H1 (cell line): ENCODE measurements around the gene WDR45B. TPM values are rescaled to one million over a fixed set of nuclear protein-coding genes. Genes with fewer than 3 reads are reported as not detected.

ENCODE experiments used
- CTCF ChIA-PET: fragments of 300-600 bp; sonication (Branson Sonifier 250); formaldehyde crosslinking; loops from one replicate; lab custom pipeline; 2021; ENCODE audit not compliant: partially characterized antibody; lab: Charles Lee
- POLR2A ChIA-PET: fragments of 300-600 bp; sonication (Branson Sonifier 250); formaldehyde crosslinking; loops from one replicate; lab custom pipeline; 2021; ENCODE audit warnings: inconsistent platforms; ENCODE audit not compliant: partially characterized antibody; lab: Charles Lee
- DNase-seq, 2 experiments: peaks; one replicate each; pipeline versions ENCODE4 v3.0.0 to v3.0.0-alpha.2; 2010 to 2022; ENCODE audit warnings: low spot score in 2 of 2, low read depth in 1 of 2, mixed read lengths in 1 of 2
- FAIRE-seq: peaks from 2 replicates; lab custom pipeline; 2011; peaks lifted over from hg19 to GRCh38; lab: Jason Lieb, UNC
- H2AFZ ChIP-seq: 2 replicates; pipeline ENCODE4 v1.8.1; 2012; ENCODE audit warnings: low read length, inconsistent platforms
- H2AK5ac ChIP-seq: 2 replicates; pipeline ENCODE4 v1.6.1; 2013; ENCODE audit warnings: low read depth, low read length
- H2BK120ac ChIP-seq: replicated peaks from 2 replicates; pipeline ENCODE3; 2013; ENCODE audit warnings: low read depth, low read length, inconsistent platforms
- H2BK12ac ChIP-seq: 2 replicates; pipeline ENCODE4 v1.6.1; 2013; ENCODE audit warnings: low read depth, low read length
- H2BK15ac ChIP-seq: 2 replicates; pipeline ENCODE4 v1.6.1; 2013; ENCODE audit warnings: low read length
- H2BK20ac ChIP-seq: 2 replicates; pipeline ENCODE4 v1.6.1; 2013; ENCODE audit warnings: low read length
- H2BK5ac ChIP-seq: 2 replicates; pipeline ENCODE4 v1.6.1; 2013; ENCODE audit warnings: low read depth, low read length
- H3K14ac ChIP-seq: 2 replicates; pipeline ENCODE4 v1.6.1; 2013; ENCODE audit warnings: inconsistent platforms; ENCODE audit not compliant: insufficient read length
- H3K18ac ChIP-seq: 2 replicates; pipeline ENCODE4 v1.6.1; 2013; ENCODE audit warnings: low read length; ENCODE audit errors: extremely low read depth
- H3K23ac ChIP-seq: 2 replicates; pipeline ENCODE4 v1.6.1; 2013; ENCODE audit warnings: inconsistent platforms; ENCODE audit not compliant: insufficient read length
- H3K23me2 ChIP-seq: 2 replicates; pipeline ENCODE4 v1.6.1; 2013; ENCODE audit warnings: low read depth, low read length
- H3K27ac ChIP-seq: 2 replicates; pipeline ENCODE4 v1.6.1; 2011; ENCODE audit warnings: low read depth, low read length, inconsistent platforms
- H3K27me3 ChIP-seq, 4 experiments: replicated peaks in 1 of 4; 1 replicate in 1 of 4; 2 replicates in 3 of 4; pipeline versions ENCODE4 v1.6.1 to v1.8.1; 2011 to 2013; ENCODE audit warnings: low read length in 3 of 4, mild to moderate bottlenecking in 3 of 4, inconsistent platforms in 2 of 4, mixed read lengths in 2 of 4, moderate library complexity in 1 of 4; ENCODE audit not compliant: control insufficient read depth in 3 of 4, insufficient read depth in 3 of 4; ENCODE audit errors: extremely low read depth in 1 of 4
- H3K36me3 ChIP-seq, 4 experiments: 2 replicates each; pipeline versions ENCODE4 v1.6.1 to v1.8.1; 2011 to 2013; ENCODE audit warnings: mild to moderate bottlenecking in 4 of 4, low read length in 3 of 4, moderate library complexity in 2 of 4, control low read depth in 1 of 4, inconsistent platforms in 1 of 4; ENCODE audit not compliant: insufficient read depth in 4 of 4, control insufficient read depth in 2 of 4
- H3K4ac ChIP-seq: replicated peaks from 2 replicates; pipeline ENCODE3; 2013; ENCODE audit warnings: low read length, low read depth, mixed read lengths, inconsistent platforms; ENCODE audit not compliant: insufficient read length
- H3K4me1 ChIP-seq, 4 experiments: replicated peaks in 1 of 4; 1 replicate in 1 of 4; 2 replicates in 3 of 4; pipeline versions ENCODE4 v1.6.1 to v1.8.1; 2011 to 2013; ENCODE audit warnings: low read length in 3 of 4, inconsistent platforms in 2 of 4, mixed read lengths in 1 of 4; ENCODE audit not compliant: insufficient read depth in 4 of 4, control insufficient read depth in 3 of 4
- H3K4me2 ChIP-seq, 2 experiments: 2 replicates each; pipeline versions ENCODE4 v1.6.1 to v1.8.1; 2011 to 2013; ENCODE audit warnings: low read depth in 2 of 2, low read length in 2 of 2, control low read depth in 1 of 2, inconsistent platforms in 1 of 2, mild to moderate bottlenecking in 1 of 2; ENCODE audit not compliant: insufficient read depth in 1 of 2
- H3K4me3 ChIP-seq, 4 experiments: fragments of 200-600, 300-600 bp in 1 of 4; sonication (generic), shearing (Covaris generic), sonication (Bioruptor Twin) in 1 of 4; 2 replicates each; pipeline versions ENCODE4 v1.5.1 to v1.8.1; 2011 to 2016; ENCODE audit warnings: low read length in 4 of 4, low read depth in 3 of 4, control low read depth in 2 of 4, inconsistent platforms in 2 of 4, mild to moderate bottlenecking in 2 of 4, mixed read lengths in 1 of 4, moderate library complexity in 1 of 4; ENCODE audit not compliant: insufficient read depth in 2 of 4; ENCODE audit errors: extremely low read depth in 1 of 4
- H3K56ac ChIP-seq: replicated peaks from 2 replicates; pipeline ENCODE3; 2013; ENCODE audit warnings: low read depth, mild to moderate bottlenecking, mixed read lengths, low read length, inconsistent platforms; ENCODE audit not compliant: insufficient read length
- H3K79me1 ChIP-seq: 2 replicates; pipeline ENCODE4 v1.6.1; 2013; ENCODE audit warnings: low read depth, low read length, control low read depth
- H3K79me2 ChIP-seq, 2 experiments: 2 replicates each; pipeline versions ENCODE4 v1.6.1 to v1.8.1; 2012 to 2013; ENCODE audit warnings: low read length in 2 of 2, mild to moderate bottlenecking in 2 of 2, inconsistent platforms in 1 of 2; ENCODE audit not compliant: insufficient read depth in 2 of 2, control insufficient read depth in 1 of 2
- H3K9ac ChIP-seq, 4 experiments: replicated peaks in 1 of 4; 1 replicate in 1 of 4; 2 replicates in 3 of 4; pipeline versions ENCODE4 v1.6.1 to v1.8.1; 2011 to 2013; ENCODE audit warnings: low read depth in 3 of 4, low read length in 3 of 4, control low read depth in 2 of 4, mild to moderate bottlenecking in 2 of 4, moderate library complexity in 2 of 4, inconsistent platforms in 1 of 4; ENCODE audit errors: extremely low read depth in 1 of 4
- H3K9me3 ChIP-seq, 2 experiments: 2 replicates each; pipeline versions ENCODE4 v1.6.1 to v1.8.1; 2012 to 2013; ENCODE audit warnings: mild to moderate bottlenecking in 2 of 2, moderate library complexity in 2 of 2, control low read depth in 1 of 2, inconsistent platforms in 1 of 2, low read depth in 1 of 2, low read length in 1 of 2, mixed read lengths in 1 of 2; ENCODE audit not compliant: insufficient read depth in 2 of 2
- H4K20me1 ChIP-seq, 2 experiments: replicated peaks in 1 of 2; 2 replicates each; pipeline versions ENCODE3 to v1.8.1; 2011 to 2013; ENCODE audit warnings: inconsistent platforms in 2 of 2, low read length in 2 of 2, mild to moderate bottlenecking in 1 of 2; ENCODE audit not compliant: insufficient read depth in 2 of 2, control insufficient read depth in 1 of 2
- H4K5ac ChIP-seq: 2 replicates; pipeline ENCODE4 v1.6.1; 2013; ENCODE audit warnings: low read length, low read depth, mixed read lengths, inconsistent platforms; ENCODE audit not compliant: insufficient read length
- H4K8ac ChIP-seq: 2 replicates; pipeline ENCODE4 v1.8.0; 2013; ENCODE audit warnings: mild to moderate bottlenecking, moderate library complexity, low read length, inconsistent platforms; ENCODE audit not compliant: insufficient read depth; ENCODE audit errors: extremely low read depth
- H4K91ac ChIP-seq: replicated peaks from 2 replicates; pipeline ENCODE3; 2013; ENCODE audit warnings: low read length, mixed read lengths, inconsistent platforms; ENCODE audit not compliant: insufficient read length
- ATF3 ChIP-seq: IDR thresholded peaks from 2 replicates; pipeline ENCODE4 v1.6.1; 2011; ENCODE audit warnings: low read depth, mild to moderate bottlenecking, low read length; ENCODE audit not compliant: insufficient read depth
- BCL11A ChIP-seq, 2 experiments: IDR thresholded peaks; one replicate each; pipeline ENCODE4 v1.6.1; 2011; ENCODE audit warnings: low read depth in 2 of 2, low read length in 2 of 2, mild to moderate bottlenecking in 2 of 2
- FOSL1 ChIP-seq: IDR thresholded peaks from 2 replicates; pipeline ENCODE4 v1.6.1; 2011; ENCODE audit warnings: mild to moderate bottlenecking, low read depth, low read length, moderate library complexity; ENCODE audit not compliant: insufficient read depth
- GABPA ChIP-seq: IDR thresholded peaks from 2 replicates; pipeline ENCODE4 v1.6.1; 2011; ENCODE audit warnings: mild to moderate bottlenecking, low read length, moderate library complexity, borderline replicate concordance; ENCODE audit not compliant: insufficient read depth
- KDM5A ChIP-seq: fragments of 200-600 bp; IDR thresholded peaks from 2 replicates; pipeline ENCODE4 v1.7.1; 2012; ENCODE audit warnings: mild to moderate bottlenecking, low read length, inconsistent platforms, mixed read lengths
- POLR2AphosphoS5 ChIP-seq: IDR thresholded peaks from 2 replicates; pipeline ENCODE4 v1.6.1; 2011; ENCODE audit warnings: low read depth, low read length
- WGBS, 2 experiments: shearing (Covaris generic) in 1 of 2; methylation state at CpG; one replicate each; pipeline versions ENCODE4 v1.1.6 to v1.1.7; 2013 to 2015; ENCODE audit warnings: low lambda C conversion rate in 2 of 2, mixed read lengths in 2 of 2, inconsistent platforms in 1 of 2, low coverage in 1 of 2, missing lambda C conversion rate in 1 of 2; ENCODE audit not compliant: insufficient replicate concordance in 2 of 2, insufficient coverage in 1 of 2, insufficient read length in 1 of 2; ENCODE audit errors: extremely low coverage in 1 of 2, missing lambda C conversion rate in 1 of 2; 5-methylcytosine and 5-hydroxymethylcytosine counted together
- polyA plus RNA-seq, 7 experiments: library from polyadenylated mRNA; depleted of rRNA in 3 of 7; stranded (reverse) in 5 of 7; unstranded in 2 of 7; fragments of >200 nt in 5 of 7; fragments of 200-250 nt in 2 of 7; gene quantifications; 1 replicate in 5 of 7; 2 replicates in 1 of 7; 4 replicates in 1 of 7; pipeline versions ENCODE4 v1.2.1 to v1.2.3, GENCODE V29; 2011 to 2013; ENCODE audit warnings: missing spikeins in 2 of 7, mixed read lengths in 2 of 7
- total RNA-seq: library from RNA; stranded (reverse); fragmentation: NEBNext Ultra II Directional; extraction: Animal tissue kit (Norgen Biotek cat#: 25700); gene quantifications from 2 replicates; pipeline ENCODE4 v1.2.1, GENCODE V29; 2021

WDR45B gene
- total and polyA plus RNA-seq, 2 of the 8 experiments (the other 6 are each of a cell fraction or from before 2014, with no cell fraction given) = 82.0 to 100 TPM

- Histone ChIP-seq H3K36me3 (no peaks in the 10 kb centered on the region), H3K4ac (peak overlapping the region; percentile 78), H3K4me3 (peak overlapping the region in 1 of 4 experiments; percentile 25; a peak in 1 of 8 replicates), H3K79me2 (no peaks in the 10 kb centered on the region), H4K5ac (no peak overlapping the region), H3K23ac (no peak overlapping the region), H2BK12ac (no peak overlapping the region), H3K27me3 (no peaks in the 10 kb centered on the region; a peak in 2 of 7 replicates), H4K8ac (peak overlapping the region; percentile 91), H3K79me1 (no peaks in the 10 kb centered on the region; the same call in 1 of the 2 replicates), H4K91ac (peak overlapping the region; percentile 74), H3K9me3 (no peaks in the 10 kb centered on the region), H4K20me1 (peaks cover 0 to 3% of the 10 kb centered on the region in 2 experiments), H3K23me2 (peaks cover 5% of the 10 kb centered on the region; the same call in 1 of the 2 replicates), H3K9ac (no peak overlapping the region), H2AFZ (peak overlapping the region; percentile 85; the same call in 1 of the 2 replicates), H2BK15ac (peak overlapping the region; percentile 96; the same call in 1 of the 2 replicates), H2BK120ac (no peak overlapping the region), H3K27ac (no peak overlapping the region), H2BK5ac (no peak overlapping the region), H3K4me1 (peaks cover 0 to 9% (median 2%) of the 10 kb centered on the region in 4 experiments; a peak in 3 of 7 replicates), H3K14ac (no peak overlapping the region), H3K56ac (no peak overlapping the region), H3K18ac (no peak overlapping the region), H3K4me2 (peak overlapping the region in 1 of 2 experiments; percentile 47; a peak in 2 of 4 replicates), H2AK5ac (no peak overlapping the region), H2BK20ac (no peak overlapping the region)
- DNase-seq = peak; percentile 53 to 78
- FAIRE-seq = no peak
- WGBS, 2 experiments = 40% methylated on average over 15 of the region's 20 CpGs; no CpG with 5 or more reads in 1 of the 2 experiments
- ChIA-PET POLR2A (interaction anchor here (0.9 to 1.5 kb wide), 4 partner anchors 10 to 89 kb away, joined by 3 to 4 read pairs (median 3); no protein-coding TSS in a partner anchor), CTCF (interaction anchor here (0.5 to 4.7 kb wide), 33 partner anchors 9 to 1259 kb away, joined by 3 to 50 read pairs (median 4); no protein-coding TSS in a partner anchor)
- TF ChIP-seq BCL11A (IDR thresholded peaks at IDR 0.05; ENCODE audit: low read depth in 2 of 2, low read length in 2 of 2) (no peak), GABPA (peak; percentile 75; the same call in 1 of the 2 replicates), POLR2AphosphoS5 (no peak), KDM5A (no peak), FOSL1 (no peak), ATF3 (no peak)
These were observed 20.4 kb upstream of the WDR45B start for GRCh38 chr17:82668631-82669099.
